ENCODE results near the gene POLR3H.

DNA sequence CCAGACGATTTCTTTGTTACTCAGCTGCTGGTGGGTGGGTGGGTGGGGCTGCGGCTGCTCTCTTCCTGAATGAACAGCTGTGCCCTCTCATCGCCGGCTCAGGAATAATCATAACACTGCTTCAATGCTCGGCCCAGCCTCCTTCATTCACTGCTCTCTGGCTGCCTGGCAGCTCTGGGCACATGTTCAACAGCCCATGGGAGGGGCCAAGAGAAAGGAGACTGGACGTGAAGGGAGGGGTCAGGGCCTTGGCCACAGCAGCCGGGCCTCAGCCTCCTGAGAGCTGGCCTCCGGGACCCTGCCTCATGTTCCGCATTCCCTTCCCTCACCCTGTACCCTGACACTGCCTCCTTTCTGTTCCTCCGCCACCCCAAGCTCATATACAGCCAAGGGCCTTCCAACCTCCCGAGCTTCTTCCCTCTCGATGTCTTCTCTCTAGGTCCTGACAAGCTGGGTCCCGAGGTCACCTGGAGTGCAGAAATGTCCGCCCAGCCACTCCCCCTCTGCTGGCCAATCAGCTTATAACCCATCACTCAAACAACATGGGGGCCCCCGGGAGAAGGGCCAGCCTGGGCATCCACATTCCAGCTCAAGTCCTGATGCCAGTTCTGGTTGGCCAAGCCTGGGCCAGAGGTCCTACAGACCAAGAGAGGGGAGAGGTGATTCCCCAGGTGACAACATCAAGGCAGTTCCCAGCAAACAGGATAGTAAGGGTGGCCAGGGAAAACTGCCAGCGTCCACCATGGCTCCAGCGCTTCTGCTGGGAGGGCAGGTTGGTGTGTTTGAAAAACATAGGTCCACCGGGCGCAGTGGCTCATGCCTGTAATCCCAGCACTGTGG is 13.4 kb upstream of the POLR3H start:
- TF ChIP-seq CTCF (IDR thresholded peaks at IDR 0.05) = no peak
- TF ChIP-seq POLR2AphosphoS5 (IDR thresholded peaks at IDR 0.05) = no peak
- no peak for TF ChIP-seq POLR2A (IDR thresholded peaks at IDR 0.05)
